Endothelial cell of umbilical vein (primary cell): ENCODE data around the gene IFI27. TPM values are rescaled to one million over a fixed set of nuclear protein-coding genes. Genes with fewer than 3 reads are reported as not detected.
A peak's percentile ranks its signal among the peaks of the same experiment; 100 is the strongest.

Experiments used
- BruUV-seq: library from RNA; stranded (reverse); fragments of 400-500 nt; replicated peaks from 2 replicates; lab custom pipeline; 2021; lab: Mats Ljungman, UMichigan
- CTCF ChIA-PET: fragments of 300-600, 350-600 bp; sonication (Branson Sonifier 250); formaldehyde crosslinking; loops from one replicate; lab custom pipeline; 2021; ENCODE audit warnings: antibody characterized with exemption, inconsistent platforms; lab: Charles Lee
- POLR2A ChIA-PET: fragments of 300-600, 350-600 bp; sonication (Branson Sonifier 250); formaldehyde crosslinking; loops from one replicate; lab custom pipeline; 2021; ENCODE audit warnings: antibody characterized with exemption, inconsistent platforms; lab: Charles Lee
- DNase-seq: peaks from one replicate; pipeline ENCODE4 v3.0.0-alpha.2; 2011; ENCODE audit warnings: low read depth, low spot score
- FAIRE-seq: peaks from 2 replicates; lab custom pipeline; 2011; peaks lifted over from hg19 to GRCh38; lab: Jason Lieb, UNC
- H2AFZ ChIP-seq: 2 replicates; pipeline ENCODE4 v1.6.0; 2012; ENCODE audit warnings: low read depth, low read length, control low read depth, inconsistent platforms
- H3K27ac ChIP-seq: 2 replicates; pipeline ENCODE4 v1.5.1; 2011; ENCODE audit warnings: low read depth, mild to moderate bottlenecking, control low read depth, low read length, moderate library complexity; ENCODE audit not compliant: insufficient read depth
- H3K27me3 ChIP-seq, 2 experiments: 2 replicates each; pipeline versions ENCODE4 v1.6.0 to v1.6.1; 2011; ENCODE audit warnings: low read length in 2 of 2, mixed read lengths in 1 of 2; ENCODE audit not compliant: control insufficient read depth in 2 of 2, insufficient read depth in 2 of 2
- H3K36me3 ChIP-seq, 2 experiments: 2 replicates in 1 of 2; 3 replicates in 1 of 2; pipeline ENCODE4 v1.5.1; 2011; ENCODE audit warnings: low read length in 2 of 2, mild to moderate bottlenecking in 1 of 2, moderate library complexity in 1 of 2; ENCODE audit not compliant: control insufficient read depth in 2 of 2, insufficient read depth in 2 of 2; ENCODE audit errors: extremely low read depth in 1 of 2
- H3K4me1 ChIP-seq: 3 replicates; pipeline ENCODE4 v1.5.1; 2011; ENCODE audit warnings: mild to moderate bottlenecking, low read length; ENCODE audit not compliant: control insufficient read depth, insufficient read depth; ENCODE audit errors: extremely low read depth
- H3K4me2 ChIP-seq: 2 replicates; pipeline ENCODE4 v1.6.1; 2011; ENCODE audit warnings: low read length, control low read depth, mixed read lengths; ENCODE audit not compliant: insufficient read depth
- H3K4me3 ChIP-seq, 3 experiments: fragments of 200-600 bp in 1 of 3; sonication (generic), shearing (Covaris generic) in 1 of 3; replicated peaks in 1 of 3; 2 replicates each; pipeline ENCODE4 v1.5.1; 2011 to 2016; ENCODE audit warnings: control low read depth in 3 of 3, low read length in 3 of 3, mild to moderate bottlenecking in 2 of 3, inconsistent platforms in 1 of 3, low read depth in 1 of 3, moderate library complexity in 1 of 3; ENCODE audit not compliant: insufficient read depth in 1 of 3
- H3K79me2 ChIP-seq: 2 replicates; pipeline ENCODE4 v1.6.0; 2012; ENCODE audit warnings: low read length, inconsistent platforms; ENCODE audit not compliant: control insufficient read depth, insufficient read depth
- H3K9ac ChIP-seq: replicated peaks from 2 replicates; pipeline ENCODE3; 2011; ENCODE audit warnings: low read length, control low read depth; ENCODE audit not compliant: insufficient read depth; ENCODE audit errors: extremely low read depth
- H3K9me1 ChIP-seq: replicated peaks from 3 replicates; pipeline ENCODE4 v1.6.0; 2011; ENCODE audit warnings: mild to moderate bottlenecking, low read length; ENCODE audit not compliant: control insufficient read depth, insufficient read depth; ENCODE audit errors: extremely low read depth
- H3K9me3 ChIP-seq: replicated peaks from 2 replicates; pipeline ENCODE4 v1.5.1; 2012; ENCODE audit warnings: low read length, inconsistent platforms; ENCODE audit not compliant: control insufficient read depth, insufficient read depth
- H4K20me1 ChIP-seq: replicated peaks from 2 replicates; pipeline ENCODE3; 2011; ENCODE audit warnings: mild to moderate bottlenecking, low read length; ENCODE audit not compliant: control insufficient read depth, insufficient read depth; ENCODE audit errors: extremely low read depth
- CTCF ChIP-seq, 2 donors: IDR thresholded peaks; 1 replicate in 1 of 2; 2 replicates in 1 of 2; pipeline ENCODE4 v1.5.1; 2011; ENCODE audit warnings: low read length in 2 of 2, mild to moderate bottlenecking in 2 of 2, moderate library complexity in 2 of 2, control low read depth in 1 of 2, inconsistent platforms in 1 of 2, low read depth in 1 of 2; ENCODE audit not compliant: insufficient read depth in 1 of 2; ENCODE audit errors: extremely low read depth in 1 of 2
- EZH2 ChIP-seq: IDR thresholded peaks from 2 replicates; pipeline ENCODE4 v1.6.1; 2012; ENCODE audit warnings: borderline replicate concordance, low read depth, mild to moderate bottlenecking, moderate library complexity, low read length, inconsistent platforms; ENCODE audit not compliant: severe bottlenecking
- FOS ChIP-seq: IDR thresholded peaks from 2 replicates; pipeline ENCODE4 v1.6.1; 2011; ENCODE audit warnings: mild to moderate bottlenecking, low read length, moderate library complexity, borderline replicate concordance; ENCODE audit not compliant: insufficient read depth
- GATA2 ChIP-seq: IDR thresholded peaks from 2 replicates; pipeline ENCODE4 v1.7.0; 2011; ENCODE audit warnings: low read depth, mild to moderate bottlenecking, moderate library complexity, mixed read lengths, low read length; ENCODE audit not compliant: insufficient read length, insufficient read depth
- JUN ChIP-seq: IDR thresholded peaks from 2 replicates; pipeline ENCODE4 v1.6.1; 2011; ENCODE audit warnings: borderline replicate concordance, low read depth; ENCODE audit not compliant: insufficient read length, insufficient read depth
- MYC ChIP-seq: IDR thresholded peaks from one replicate; pipeline ENCODE4 v1.6.1; 2011; ENCODE audit warnings: mild to moderate bottlenecking, low read depth, low read length
- POLR2A ChIP-seq: IDR thresholded peaks from 2 replicates; pipeline ENCODE4 v1.6.1; 2012; ENCODE audit warnings: low read depth, mild to moderate bottlenecking, control low read depth, low read length
- POLR2AphosphoS5 ChIP-seq: IDR thresholded peaks from 2 replicates; pipeline ENCODE4 v1.6.1; 2012; ENCODE audit warnings: low read depth, mild to moderate bottlenecking, control low read depth, low read length, moderate library complexity; ENCODE audit not compliant: insufficient read depth
- dilution Hi-C: fragments of 300-500 bp; cut with MboI; formaldehyde crosslinking; loops from one replicate; pipeline ENCODE4 v1.15.0; 2019; ENCODE audit warnings: low sequenced_read_pairs; ENCODE audit not compliant: extremely low pct_ligation_motif_present
- intact Hi-C: fragments of 100-400 bp; cut with micrococcal nuclease; formaldehyde crosslinking; loops from one replicate; pipeline ENCODE4 v1.10.0; 2022
- polyA plus RNA-seq, 4 experiments: library from polyadenylated mRNA; depleted of rRNA in 3 of 4; stranded (reverse) in 3 of 4; unstranded in 1 of 4; fragments of >200 nt; gene quantifications; 2 replicates each; pipeline versions ENCODE4 v1.2.1 to v1.2.3, GENCODE V29; 2011 to 2012; ENCODE audit warnings: missing spikeins in 1 of 4
- total RNA-seq: library from RNA; stranded (reverse); gene quantifications from 2 replicates; pipeline ENCODE4 v1.2.3, GENCODE V29; 2021
- TF ChIP-seq, protein P1 (sequence below): IDR thresholded peaks from 2 replicates; pipeline ENCODE4 v1.6.1; 2011; ENCODE audit not compliant: insufficient read depth, insufficient read length

Gene IFI27
- total and polyA plus RNA-seq, 2 donors (not counting 3 experiments of a cell fraction or from before 2014, with no cell fraction given), result 126 to 1,265 TPM

GRCh38 chr14:94062344-94062940, 48.1 kb upstream of the IFI27 start:
- intact Hi-C loops, result no loop called here
- H3K27ac ChIP-seq, result peak overlapping the region; percentile 10
- H3K79me2 ChIP-seq, result peaks cover 54% of the 10 kb centered on the region
- peaks cover 13% of the 10 kb centered on the region for H3K4me1 ChIP-seq
- BruUV-seq, result no TSS peak
- no peak overlapping the region for H3K4me3 ChIP-seq
- H3K36me3 ChIP-seq, result peaks cover 23 to 26% of the 10 kb centered on the region in 2 experiments
- H4K20me1 ChIP-seq, result no peaks in the 10 kb centered on the region
- FAIRE-seq (peak; percentile 68), DNase-seq (peak; percentile 43)
- no peak overlapping the region for H3K9ac ChIP-seq
- no peaks in the 10 kb centered on the region for H3K9me3 ChIP-seq
- peak overlapping the region; percentile 17 for H3K4me2 ChIP-seq
- ChIA-PET POLR2A (no interaction called here), CTCF (interaction anchor here (1.3 to 3.2 kb wide), 2 partner anchors 26 to 67 kb away, joined by 3 to 9 read pairs; partner anchors contain the start of gene IFI27L2)
- H2AFZ ChIP-seq, result no peak overlapping the region
- dilution Hi-C loops, result no loop called here
- no peaks in the 10 kb centered on the region for H3K9me1 ChIP-seq
- no peaks in the 10 kb centered on the region for H3K27me3 ChIP-seq
- TF ChIP-seq GATA2 (no peak), EZH2 (no peak), MYC (no peak), POLR2AphosphoS5 (no peak), JUN (no peak), FOS (no peak), POLR2A (no peak), CTCF (IDR thresholded peaks at IDR 0.05; ENCODE audit: extremely low read depth in 1 of 2, insufficient read depth in 1 of 2, low read depth in 1 of 2, low read length in 2 of 2) (no peak)
- TF ChIP-seq, protein P1, sequence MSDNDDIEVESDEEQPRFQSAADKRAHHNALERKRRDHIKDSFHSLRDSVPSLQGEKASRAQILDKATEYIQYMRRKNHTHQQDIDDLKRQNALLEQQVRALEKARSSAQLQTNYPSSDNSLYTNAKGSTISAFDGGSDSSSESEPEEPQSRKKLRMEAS, result no peak
